DOHH2 (cell line): ENCODE results near the gene HIVEP3.

Experiments used
- EZH2phosphoT487 ChIP-seq: fragments of 200-600 bp; sonication (generic); IDR thresholded peaks from 2 replicates; pipeline ENCODE4 v1.6.1; 2017; ENCODE audit warnings: borderline replicate concordance, mild to moderate bottlenecking, antibody characterized with exemption, low read length, moderate library complexity, mixed read lengths
- TF ChIP-seq, protein P1 (sequence below): fragments of 200-600 bp; sonication (generic); IDR thresholded peaks from one replicate; pipeline ENCODE4 v1.5.1; 2014; ENCODE audit warnings: antibody characterized with exemption, mild to moderate bottlenecking, low read depth, low read length; ENCODE audit not compliant: poor library complexity, severe bottlenecking

DNA sequence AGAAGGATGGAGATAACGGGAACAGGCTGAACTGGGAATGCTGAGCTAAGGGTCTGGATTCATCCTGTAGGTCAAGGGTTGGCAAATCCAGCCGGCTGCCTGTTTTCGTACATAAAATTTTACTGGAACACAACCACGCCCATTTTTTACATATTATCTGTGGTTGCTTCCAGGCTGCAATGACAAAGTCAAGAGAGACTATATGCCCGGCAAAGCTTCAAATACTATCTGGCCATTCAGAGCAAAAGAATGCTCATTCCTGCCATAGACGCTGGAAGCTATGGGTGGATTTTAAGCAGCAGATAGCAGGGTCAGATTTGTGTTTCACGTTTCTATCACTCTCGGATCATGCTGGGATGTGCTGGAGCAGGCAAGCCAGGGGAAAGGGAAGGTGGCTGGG, 296.3 kb downstream of the HIVEP3 start:
- TF ChIP-seq EZH2phosphoT487 = no peak
- TF ChIP-seq, protein P1, sequence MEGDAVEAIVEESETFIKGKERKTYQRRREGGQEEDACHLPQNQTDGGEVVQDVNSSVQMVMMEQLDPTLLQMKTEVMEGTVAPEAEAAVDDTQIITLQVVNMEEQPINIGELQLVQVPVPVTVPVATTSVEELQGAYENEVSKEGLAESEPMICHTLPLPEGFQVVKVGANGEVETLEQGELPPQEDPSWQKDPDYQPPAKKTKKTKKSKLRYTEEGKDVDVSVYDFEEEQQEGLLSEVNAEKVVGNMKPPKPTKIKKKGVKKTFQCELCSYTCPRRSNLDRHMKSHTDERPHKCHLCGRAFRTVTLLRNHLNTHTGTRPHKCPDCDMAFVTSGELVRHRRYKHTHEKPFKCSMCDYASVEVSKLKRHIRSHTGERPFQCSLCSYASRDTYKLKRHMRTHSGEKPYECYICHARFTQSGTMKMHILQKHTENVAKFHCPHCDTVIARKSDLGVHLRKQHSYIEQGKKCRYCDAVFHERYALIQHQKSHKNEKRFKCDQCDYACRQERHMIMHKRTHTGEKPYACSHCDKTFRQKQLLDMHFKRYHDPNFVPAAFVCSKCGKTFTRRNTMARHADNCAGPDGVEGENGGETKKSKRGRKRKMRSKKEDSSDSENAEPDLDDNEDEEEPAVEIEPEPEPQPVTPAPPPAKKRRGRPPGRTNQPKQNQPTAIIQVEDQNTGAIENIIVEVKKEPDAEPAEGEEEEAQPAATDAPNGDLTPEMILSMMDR = no peak
